Activated T-cell treated with anti-CD3 and anti-CD28 coated beads, Interleukin-2, amount 50 U/mL, for 4 hours (primary cell): ENCODE data around the gene FTO. TPM values are rescaled to one million over a fixed set of nuclear protein-coding genes. Genes with fewer than 3 reads are reported as not detected.

ENCODE experiments used
- ATAC-seq, 2 donors: fragments of 200-7000 bp; cut with Tn5 transposase; one replicate each; pipeline ENCODE4 v1.10.0; 2021
- DNase-seq: peaks from one replicate; pipeline ENCODE4 v3.0.0-alpha.2; 2020
- H3K27me3 Mint-ChIP-seq: one replicate; pipeline ENCODE4 v1.8.0; 2021; ENCODE audit warnings: low read depth, mixed read lengths
- H3K36me3 Mint-ChIP-seq: one replicate; pipeline ENCODE4 v1.8.0; 2022; ENCODE audit warnings: mixed read lengths; ENCODE audit not compliant: insufficient read depth
- H3K4me1 Mint-ChIP-seq: one replicate; pipeline ENCODE4 v1.8.0; 2021; ENCODE audit warnings: low read depth, mixed read lengths
- H3K4me3 Mint-ChIP-seq: one replicate; pipeline ENCODE4 v1.8.0; 2021; ENCODE audit warnings: mild to moderate bottlenecking, moderate library complexity, mixed read lengths
- H3K9me3 Mint-ChIP-seq: one replicate; pipeline ENCODE4 v1.8.0; 2021; ENCODE audit warnings: mixed read lengths
- total RNA-seq, 3 donors: library from RNA; stranded (reverse); gene quantifications; one replicate each; pipeline ENCODE4 v1.2.1, GENCODE V29; 2021

The FTO gene
- total RNA-seq, 3 donors from 2014 or later, result 41.3 to 47.8 (median 43.1) TPM

- peaks cover 19% of the 10 kb centered on the region for H3K36me3 Mint-ChIP-seq
- no peaks in the 10 kb centered on the region for H3K27me3 Mint-ChIP-seq
- ATAC-seq (no peak), DNase-seq (no peak)
- no peaks in the 10 kb centered on the region for H3K4me1 Mint-ChIP-seq
- no peak overlapping the region for H3K4me3 Mint-ChIP-seq
- no peaks in the 10 kb centered on the region for H3K9me3 Mint-ChIP-seq
Measured at GRCh38 chr16:54069601-54070239, 365.8 kb downstream of the FTO start.

GRCh38 chr16:54070789-54071343, 366.9 kb downstream of the FTO start:
- ATAC-seq (no peak), DNase-seq (no peak)
- H3K36me3 Mint-ChIP-seq, result peaks cover 17% of the 10 kb centered on the region
- no peaks in the 10 kb centered on the region for H3K27me3 Mint-ChIP-seq
- no peak overlapping the region for H3K4me3 Mint-ChIP-seq
- H3K9me3 Mint-ChIP-seq, result no peaks in the 10 kb centered on the region
- H3K4me1 Mint-ChIP-seq, result no peaks in the 10 kb centered on the region

- H3K9me3 Mint-ChIP-seq, result no peaks in the 10 kb centered on the region
- H3K27me3 Mint-ChIP-seq, result no peaks in the 10 kb centered on the region
- ATAC-seq, result no peak
- H3K36me3 Mint-ChIP-seq, result peaks cover 17% of the 10 kb centered on the region
- no peak overlapping the region for H3K4me3 Mint-ChIP-seq
- DNase-seq, result no peak
- H3K4me1 Mint-ChIP-seq, result no peaks in the 10 kb centered on the region
Measured at GRCh38 chr16:54071514-54071913, 367.6 kb downstream of the FTO start.

- ATAC-seq, result no peak
- DNase-seq, result no peak
- H3K9me3 Mint-ChIP-seq, result no peaks in the 10 kb centered on the region
- H3K4me3 Mint-ChIP-seq, result no peak overlapping the region
- H3K4me1 Mint-ChIP-seq, result no peaks in the 10 kb centered on the region
- no peaks in the 10 kb centered on the region for H3K27me3 Mint-ChIP-seq
- H3K36me3 Mint-ChIP-seq, result peaks cover 17% of the 10 kb centered on the region
Measured at GRCh38 chr16:54072237-54072636, 368.3 kb downstream of the FTO start.

- no peak for ATAC-seq
- no peaks in the 10 kb centered on the region for H3K27me3 Mint-ChIP-seq
Measured at GRCh38 chr16:54073356-54073755, 369.4 kb downstream of the FTO start.

GRCh38 chr16:54075446-54075845, 371.5 kb downstream of the FTO start:
- Mint-ChIP-seq H3K36me3 (peaks cover 11% of the 10 kb centered on the region), H3K9me3 (no peaks in the 10 kb centered on the region), H3K4me1 (no peaks in the 10 kb centered on the region), H3K27me3 (no peaks in the 10 kb centered on the region), H3K4me3 (no peak overlapping the region)
- ATAC-seq (no peak), DNase-seq (no peak)

More at GRCh38 chr16:54073356-54073755, 369.4 kb downstream of the FTO start:
- no peaks in the 10 kb centered on the region for H3K9me3 Mint-ChIP-seq
- no peaks in the 10 kb centered on the region for H3K4me1 Mint-ChIP-seq
- no peak overlapping the region for H3K4me3 Mint-ChIP-seq
- no peak for DNase-seq
- H3K36me3 Mint-ChIP-seq, result peaks cover 14% of the 10 kb centered on the region

- Mint-ChIP-seq H3K27me3 (no peaks in the 10 kb centered on the region), H3K36me3 (peaks cover 9% of the 10 kb centered on the region), H3K4me3 (no peak overlapping the region), H3K4me1 (no peaks in the 10 kb centered on the region), H3K9me3 (no peaks in the 10 kb centered on the region)
- no peak for DNase-seq
- no peak for ATAC-seq
Measured at GRCh38 chr16:54076006-54076504, 372.1 kb downstream of the FTO start.

- DNase-seq (no peak), ATAC-seq (no peak)
- no peaks in the 10 kb centered on the region for H3K9me3 Mint-ChIP-seq
- H3K27me3 Mint-ChIP-seq, result no peaks in the 10 kb centered on the region
- H3K4me3 Mint-ChIP-seq, result no peak overlapping the region
- no peaks in the 10 kb centered on the region for H3K4me1 Mint-ChIP-seq
- peaks cover 9% of the 10 kb centered on the region for H3K36me3 Mint-ChIP-seq
Measured at GRCh38 chr16:54077050-54077821, 373.3 kb downstream of the FTO start.

- H3K36me3 Mint-ChIP-seq, result peaks cover 8% of the 10 kb centered on the region
- DNase-seq (no peak), ATAC-seq (no peak)
- H3K27me3 Mint-ChIP-seq, result no peaks in the 10 kb centered on the region
- H3K4me1 Mint-ChIP-seq, result no peaks in the 10 kb centered on the region
- no peak overlapping the region for H3K4me3 Mint-ChIP-seq
- no peaks in the 10 kb centered on the region for H3K9me3 Mint-ChIP-seq
Measured at GRCh38 chr16:54080524-54081008, 376.6 kb downstream of the FTO start.

GRCh38 chr16:54086791-54087190, 382.8 kb downstream of the FTO start:
- H3K4me3 Mint-ChIP-seq, result no peak overlapping the region
- no peak for DNase-seq
- no peaks in the 10 kb centered on the region for H3K9me3 Mint-ChIP-seq
- ATAC-seq, result no peak
- H3K4me1 Mint-ChIP-seq, result no peaks in the 10 kb centered on the region
- peaks cover 24% of the 10 kb centered on the region for H3K36me3 Mint-ChIP-seq
- H3K27me3 Mint-ChIP-seq, result no peaks in the 10 kb centered on the region

- Mint-ChIP-seq H3K4me3 (no peak overlapping the region), H3K9me3 (peaks cover 9% of the 10 kb centered on the region), H3K4me1 (no peaks in the 10 kb centered on the region), H3K36me3 (peaks cover 38% of the 10 kb centered on the region), H3K27me3 (no peaks in the 10 kb centered on the region)
- DNase-seq (no peak), ATAC-seq (no peak)
Measured at GRCh38 chr16:54090602-54091001, 386.6 kb downstream of the FTO start.

- Mint-ChIP-seq H3K27me3 (no peaks in the 10 kb centered on the region), H3K4me1 (no peaks in the 10 kb centered on the region), H3K4me3 (no peak overlapping the region), H3K9me3 (peaks cover 9% of the 10 kb centered on the region), H3K36me3 (peaks cover 44% of the 10 kb centered on the region)
- ATAC-seq, result no peak
- no peak for DNase-seq
Measured at GRCh38 chr16:54093281-54093680, 389.3 kb downstream of the FTO start.

GRCh38 chr16:54094641-54095040, 390.7 kb downstream of the FTO start:
- no peaks in the 10 kb centered on the region for H3K27me3 Mint-ChIP-seq
- no peak for ATAC-seq
- peaks cover 9% of the 10 kb centered on the region for H3K9me3 Mint-ChIP-seq
- no peaks in the 10 kb centered on the region for H3K4me1 Mint-ChIP-seq
- no peak overlapping the region for H3K4me3 Mint-ChIP-seq
- no peak for DNase-seq
- peaks cover 36% of the 10 kb centered on the region for H3K36me3 Mint-ChIP-seq

- Mint-ChIP-seq H3K4me1 (no peaks in the 10 kb centered on the region), H3K4me3 (no peak overlapping the region), H3K36me3 (peaks cover 29% of the 10 kb centered on the region), H3K27me3 (no peaks in the 10 kb centered on the region), H3K9me3 (peaks cover 9% of the 10 kb centered on the region)
- DNase-seq (no peak), ATAC-seq (no peak)
Measured at GRCh38 chr16:54096607-54097006, 392.7 kb downstream of the FTO start.
